PFSK-1 (cell line): Measurements from ENCODE around the gene CTSW. TPM values are rescaled to one million over a fixed set of nuclear protein-coding genes. Genes with fewer than 3 reads are reported as not detected.

Experiments used
- FOXP2 ChIP-seq: optimal IDR thresholded peaks from 2 replicates; pipeline ENCODE3; 2011; ENCODE audit warnings: borderline replicate concordance, control low read depth, inconsistent platforms; ENCODE audit not compliant: insufficient read depth; ENCODE audit errors: extremely low read length, extremely low read depth
- POLR2AphosphoS5 ChIP-seq: IDR thresholded peaks from 2 replicates; pipeline ENCODE4 v1.6.1; 2012; ENCODE audit warnings: low read depth, mild to moderate bottlenecking, control low read depth, low read length, moderate library complexity
- SIN3A ChIP-seq: IDR thresholded peaks from 2 replicates; pipeline ENCODE4 v1.6.1; 2012; ENCODE audit warnings: mild to moderate bottlenecking, low read length, moderate library complexity, borderline replicate concordance; ENCODE audit not compliant: insufficient read depth
- TAF1 ChIP-seq: IDR thresholded peaks from 2 replicates; pipeline ENCODE4 v1.6.1; 2012; ENCODE audit warnings: low read length, control low read depth, borderline replicate concordance; ENCODE audit not compliant: insufficient read depth
- polyA plus RNA-seq: library from polyadenylated mRNA; unstranded; fragments of >200 nt; gene quantifications from one replicate; pipeline ENCODE4 v1.2.1, GENCODE V29; 2012; ENCODE audit warnings: low read depth, missing spikeins; ENCODE audit not compliant: insufficient read length
- TF ChIP-seq, protein P1 (sequence below), 2 experiments: IDR thresholded peaks; 2 replicates each; pipeline versions ENCODE4 v1.6.1 to v1.8.0; 2011 to 2012; ENCODE audit warnings: low read depth in 2 of 2, low read length in 2 of 2, control low read depth in 1 of 2, inconsistent platforms in 1 of 2, mild to moderate bottlenecking in 1 of 2, moderate library complexity in 1 of 2; ENCODE audit not compliant: insufficient read depth in 1 of 2

The CTSW gene, protein sequence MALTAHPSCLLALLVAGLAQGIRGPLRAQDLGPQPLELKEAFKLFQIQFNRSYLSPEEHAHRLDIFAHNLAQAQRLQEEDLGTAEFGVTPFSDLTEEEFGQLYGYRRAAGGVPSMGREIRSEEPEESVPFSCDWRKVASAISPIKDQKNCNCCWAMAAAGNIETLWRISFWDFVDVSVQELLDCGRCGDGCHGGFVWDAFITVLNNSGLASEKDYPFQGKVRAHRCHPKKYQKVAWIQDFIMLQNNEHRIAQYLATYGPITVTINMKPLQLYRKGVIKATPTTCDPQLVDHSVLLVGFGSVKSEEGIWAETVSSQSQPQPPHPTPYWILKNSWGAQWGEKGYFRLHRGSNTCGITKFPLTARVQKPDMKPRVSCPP
- polyA plus RNA-seq: 0.29 TPM

DNA sequence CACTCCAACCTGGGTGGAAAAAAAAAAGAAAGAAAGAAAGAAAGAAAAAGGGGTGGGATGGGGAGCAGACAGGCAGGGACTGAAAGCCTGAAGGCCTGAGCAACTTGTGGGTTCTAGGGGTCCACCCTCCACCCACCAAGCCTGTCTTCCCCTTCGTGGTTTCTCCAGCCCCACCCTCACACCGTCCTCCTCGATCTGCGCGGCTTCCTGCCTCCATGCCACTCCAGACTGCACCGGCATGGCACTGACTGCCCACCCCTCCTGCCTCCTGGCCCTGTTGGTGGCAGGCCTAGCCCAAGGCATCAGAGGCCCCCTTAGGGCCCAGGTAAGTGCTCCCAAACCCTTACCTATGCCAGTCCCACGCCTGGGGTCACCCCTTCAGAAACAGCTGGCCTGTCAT, at the start of gene CTSW:
CTSW (plus strand) TSS at position 221 of the 400 bp plus-strand sequence; CDS start at position 239, 18 bp downstream.
- TF ChIP-seq, protein P1, sequence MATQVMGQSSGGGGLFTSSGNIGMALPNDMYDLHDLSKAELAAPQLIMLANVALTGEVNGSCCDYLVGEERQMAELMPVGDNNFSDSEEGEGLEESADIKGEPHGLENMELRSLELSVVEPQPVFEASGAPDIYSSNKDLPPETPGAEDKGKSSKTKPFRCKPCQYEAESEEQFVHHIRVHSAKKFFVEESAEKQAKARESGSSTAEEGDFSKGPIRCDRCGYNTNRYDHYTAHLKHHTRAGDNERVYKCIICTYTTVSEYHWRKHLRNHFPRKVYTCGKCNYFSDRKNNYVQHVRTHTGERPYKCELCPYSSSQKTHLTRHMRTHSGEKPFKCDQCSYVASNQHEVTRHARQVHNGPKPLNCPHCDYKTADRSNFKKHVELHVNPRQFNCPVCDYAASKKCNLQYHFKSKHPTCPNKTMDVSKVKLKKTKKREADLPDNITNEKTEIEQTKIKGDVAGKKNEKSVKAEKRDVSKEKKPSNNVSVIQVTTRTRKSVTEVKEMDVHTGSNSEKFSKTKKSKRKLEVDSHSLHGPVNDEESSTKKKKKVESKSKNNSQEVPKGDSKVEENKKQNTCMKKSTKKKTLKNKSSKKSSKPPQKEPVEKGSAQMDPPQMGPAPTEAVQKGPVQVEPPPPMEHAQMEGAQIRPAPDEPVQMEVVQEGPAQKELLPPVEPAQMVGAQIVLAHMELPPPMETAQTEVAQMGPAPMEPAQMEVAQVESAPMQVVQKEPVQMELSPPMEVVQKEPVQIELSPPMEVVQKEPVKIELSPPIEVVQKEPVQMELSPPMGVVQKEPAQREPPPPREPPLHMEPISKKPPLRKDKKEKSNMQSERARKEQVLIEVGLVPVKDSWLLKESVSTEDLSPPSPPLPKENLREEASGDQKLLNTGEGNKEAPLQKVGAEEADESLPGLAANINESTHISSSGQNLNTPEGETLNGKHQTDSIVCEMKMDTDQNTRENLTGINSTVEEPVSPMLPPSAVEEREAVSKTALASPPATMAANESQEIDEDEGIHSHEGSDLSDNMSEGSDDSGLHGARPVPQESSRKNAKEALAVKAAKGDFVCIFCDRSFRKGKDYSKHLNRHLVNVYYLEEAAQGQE (IDR thresholded peaks at IDR 0.05; ENCODE audit: insufficient read depth in 1 of 2, low read depth in 2 of 2, low read length in 2 of 2): no peak
- TF ChIP-seq POLR2AphosphoS5: no peak
- TF ChIP-seq TAF1: no peak

DNA sequence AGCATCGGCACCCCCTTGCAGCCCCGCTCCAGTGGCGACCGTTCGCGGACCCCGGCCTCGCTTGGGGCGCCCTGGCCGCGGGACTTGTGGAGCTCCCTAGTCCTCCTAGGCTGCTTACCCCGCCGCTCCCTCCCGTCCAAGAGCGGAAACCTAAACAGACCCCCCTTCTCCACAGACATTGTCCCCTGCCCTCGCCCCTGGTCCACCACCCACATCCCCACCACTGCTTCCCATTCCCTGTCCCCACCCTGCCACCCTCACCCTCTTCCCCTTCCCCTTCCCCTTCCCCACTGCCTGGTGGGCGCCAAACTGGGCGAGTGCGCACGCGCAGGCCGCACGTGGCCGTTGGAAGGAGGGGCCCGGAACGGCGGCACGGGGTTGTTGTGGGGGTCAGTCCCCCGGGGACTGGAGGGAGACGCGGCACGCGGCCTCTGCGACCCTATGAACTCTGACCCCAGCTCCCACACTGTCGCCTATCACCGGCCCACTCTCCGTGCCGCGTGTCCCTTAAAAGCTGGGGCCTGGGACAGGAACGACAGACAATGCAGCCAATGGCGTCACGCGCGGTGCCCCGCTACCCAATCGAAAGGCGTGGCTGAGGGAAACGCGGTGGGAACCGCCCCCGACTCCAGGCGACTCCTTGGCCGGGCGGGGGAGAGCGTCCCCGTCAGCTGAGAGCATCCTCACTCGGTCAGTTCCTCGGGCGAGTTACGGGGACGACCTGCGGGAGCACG, 46.2 kb upstream of the CTSW start, which contains the start of gene SNX32:
SNX32 (plus strand) TSS at position 667 of the 734 bp plus-strand sequence. CDS start 103 bp downstream, outside the sequence.
- TF ChIP-seq, protein P1 (IDR thresholded peaks at IDR 0.05; ENCODE audit: insufficient read depth in 1 of 2, low read depth in 2 of 2, low read length in 2 of 2): no peak
- TF ChIP-seq POLR2AphosphoS5 (no peak), TAF1 (no peak), FOXP2 (no peak), SIN3A (no peak)

DNA sequence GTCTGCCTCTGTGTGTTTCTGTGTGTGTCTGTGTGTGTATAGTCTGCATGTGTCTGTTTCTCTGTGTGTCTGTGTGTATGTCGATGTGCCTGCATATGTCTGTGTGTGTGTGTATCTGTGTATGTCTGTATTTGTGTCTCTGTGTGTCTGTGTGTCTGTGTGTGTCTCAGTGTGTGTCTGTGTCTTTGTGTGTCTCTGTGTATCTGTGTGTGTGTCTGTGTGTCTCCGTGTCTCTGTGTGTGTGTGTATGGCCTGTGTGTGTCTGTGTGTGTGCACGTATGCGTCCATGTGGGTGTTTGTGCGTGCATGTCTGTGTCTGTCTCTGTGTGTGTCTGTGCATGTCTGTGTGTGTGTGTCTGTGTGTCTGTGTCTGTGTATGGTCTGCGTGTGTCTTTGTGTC, 45.4 kb upstream of the CTSW start:
- TF ChIP-seq FOXP2 (no peak), SIN3A (no peak), TAF1 (no peak), POLR2AphosphoS5 (no peak)
- TF ChIP-seq, protein P1 (IDR thresholded peaks at IDR 0.05; ENCODE audit: insufficient read depth in 1 of 2, low read depth in 2 of 2, low read length in 2 of 2): no peak

DNA sequence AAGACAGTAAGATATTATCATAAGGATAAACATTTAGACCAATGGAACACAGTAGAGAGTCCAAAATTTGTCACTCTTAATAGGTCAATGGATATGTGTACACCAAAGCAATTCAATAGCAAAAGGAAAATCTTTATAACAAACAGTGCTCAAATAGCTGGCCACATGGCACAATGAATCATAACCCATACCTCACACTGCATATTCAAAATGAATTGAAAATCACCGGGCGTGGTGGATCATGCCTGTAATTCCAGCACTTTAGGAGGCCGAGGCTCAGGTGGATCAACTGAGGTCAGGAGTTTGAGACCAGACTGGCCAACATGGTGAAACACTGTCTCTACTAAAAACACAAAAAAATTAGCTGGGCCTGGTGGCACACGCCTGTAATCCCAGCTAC, 37.5 kb upstream of the CTSW start:
- no peak for TF ChIP-seq FOXP2
- TF ChIP-seq, protein P1 (IDR thresholded peaks at IDR 0.05; ENCODE audit: insufficient read depth in 1 of 2, low read depth in 2 of 2, low read length in 2 of 2): no peak
- TF ChIP-seq POLR2AphosphoS5: no peak
- TF ChIP-seq SIN3A: no peak
- no peak for TF ChIP-seq TAF1
